Right lobe of liver (tissue), 4 donors: ENCODE measurements around the gene SCAMP3.

Experiments
- POLR2A ChIP-seq: fragments of 450-650 bp; IDR thresholded peaks from one replicate; pipeline ENCODE4 v1.6.1; 2017; ENCODE audit warnings: antibody characterized with exemption, mild to moderate bottlenecking
- TF ChIP-seq, protein P1 (sequence below), 4 donors: fragments of 200-600 bp in 3 of 4; fragments of 450-650 bp in 1 of 4; IDR thresholded peaks; one replicate each; pipeline versions ENCODE4 v1.5.1 to v1.8.0; 2016 to 2022; ENCODE audit warnings: antibody characterized with exemption in 4 of 4, mild to moderate bottlenecking in 2 of 4
- donor health status: DM: no; HTN: no; CAD: no.
- donor health status: DM: no; HTN: no; CAD: no.
- donor health status: DM: no; HTN: yes; CAD: no.

DNA sequence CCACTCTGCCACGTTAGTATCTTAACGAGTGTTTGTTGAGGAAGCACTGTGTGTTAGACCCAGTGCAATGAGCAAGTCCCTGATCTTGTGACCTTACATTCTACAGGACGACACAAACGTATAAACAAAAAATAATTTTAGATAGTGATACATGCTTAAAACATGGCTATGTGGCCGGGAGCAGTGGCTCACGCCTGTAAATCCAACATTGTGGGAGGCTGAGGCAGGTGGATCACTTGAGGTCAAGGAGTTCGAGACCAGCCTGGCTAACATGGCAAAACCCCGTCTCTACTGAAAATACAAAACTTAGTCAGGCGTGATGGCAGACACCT lies 34.1 kb downstream of the SCAMP3 start:
- TF ChIP-seq, protein P1, sequence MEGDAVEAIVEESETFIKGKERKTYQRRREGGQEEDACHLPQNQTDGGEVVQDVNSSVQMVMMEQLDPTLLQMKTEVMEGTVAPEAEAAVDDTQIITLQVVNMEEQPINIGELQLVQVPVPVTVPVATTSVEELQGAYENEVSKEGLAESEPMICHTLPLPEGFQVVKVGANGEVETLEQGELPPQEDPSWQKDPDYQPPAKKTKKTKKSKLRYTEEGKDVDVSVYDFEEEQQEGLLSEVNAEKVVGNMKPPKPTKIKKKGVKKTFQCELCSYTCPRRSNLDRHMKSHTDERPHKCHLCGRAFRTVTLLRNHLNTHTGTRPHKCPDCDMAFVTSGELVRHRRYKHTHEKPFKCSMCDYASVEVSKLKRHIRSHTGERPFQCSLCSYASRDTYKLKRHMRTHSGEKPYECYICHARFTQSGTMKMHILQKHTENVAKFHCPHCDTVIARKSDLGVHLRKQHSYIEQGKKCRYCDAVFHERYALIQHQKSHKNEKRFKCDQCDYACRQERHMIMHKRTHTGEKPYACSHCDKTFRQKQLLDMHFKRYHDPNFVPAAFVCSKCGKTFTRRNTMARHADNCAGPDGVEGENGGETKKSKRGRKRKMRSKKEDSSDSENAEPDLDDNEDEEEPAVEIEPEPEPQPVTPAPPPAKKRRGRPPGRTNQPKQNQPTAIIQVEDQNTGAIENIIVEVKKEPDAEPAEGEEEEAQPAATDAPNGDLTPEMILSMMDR (IDR thresholded peaks at IDR 0.05): no peak
- no peak for TF ChIP-seq POLR2A
